Liver (tissue), 9 donors: ENCODE measurements around the gene ADGRL4. TPM values are rescaled to one million over a fixed set of nuclear protein-coding genes. Genes with fewer than 3 reads are reported as not detected.

Experiments
- DNase-seq: peaks from one replicate; pipeline ENCODE4 v3.0.0-alpha.2; 2017; ENCODE audit warnings: low spot score
- H3K27ac ChIP-seq, 2 donors: one replicate each; pipeline ENCODE4 v1.7.0; 2013; ENCODE audit warnings: inconsistent platforms in 2 of 2, low read length in 2 of 2, control low read depth in 1 of 2, low read depth in 1 of 2, mild to moderate bottlenecking in 1 of 2
- H3K27me3 ChIP-seq, 4 donors: one replicate each; pipeline versions ENCODE4 v1.6.1 to v1.7.0; 2013; ENCODE audit warnings: low read length in 3 of 4, inconsistent platforms in 1 of 4, mild to moderate bottlenecking in 1 of 4, moderate library complexity in 1 of 4; ENCODE audit not compliant: control insufficient read depth in 4 of 4, insufficient read depth in 4 of 4
- H3K36me3 ChIP-seq, 4 donors: one replicate each; pipeline versions ENCODE4 v1.6.1 to v1.7.0; 2013; ENCODE audit warnings: low read length in 3 of 4, mild to moderate bottlenecking in 3 of 4, low read depth in 1 of 4, moderate library complexity in 1 of 4; ENCODE audit not compliant: control insufficient read depth in 4 of 4, insufficient read depth in 3 of 4
- H3K4me1 ChIP-seq, 4 donors: one replicate each; pipeline versions ENCODE4 v1.6.1 to v1.7.0; 2013; ENCODE audit warnings: low read length in 3 of 4, mild to moderate bottlenecking in 3 of 4, moderate library complexity in 1 of 4; ENCODE audit not compliant: control insufficient read depth in 4 of 4, insufficient read depth in 4 of 4
- H3K4me3 ChIP-seq, 3 donors: one replicate each; pipeline versions ENCODE4 v1.6.1 to v1.7.0; 2013; ENCODE audit warnings: low read length in 3 of 3, control low read depth in 1 of 3, low read depth in 1 of 3, mild to moderate bottlenecking in 1 of 3
- H3K9ac ChIP-seq, 2 donors: one replicate each; pipeline ENCODE4 v1.7.0; 2013; ENCODE audit warnings: low read length in 2 of 2, mild to moderate bottlenecking in 2 of 2, moderate library complexity in 2 of 2, control low read depth in 1 of 2, low read depth in 1 of 2
- H3K9me3 ChIP-seq, 4 donors: one replicate each; pipeline versions ENCODE4 v1.6.1 to v1.7.0; 2013; ENCODE audit warnings: low read length in 3 of 4; ENCODE audit not compliant: control insufficient read depth in 4 of 4
- ATF3 ChIP-seq: IDR thresholded peaks from 2 replicates; pipeline ENCODE4 v1.6.1; 2016; ENCODE audit warnings: antibody characterized with exemption
- CTCF ChIP-seq: fragments of 150-350 bp; IDR thresholded peaks from 2 replicates; pipeline ENCODE4 v1.5.1; 2017; ENCODE audit warnings: improper control_type of control experiment, low read depth, low read length; ENCODE audit not compliant: missing input control
- EGR1 ChIP-seq, 2 donors: IDR thresholded peaks; 2 replicates each; pipeline ENCODE4 v1.6.1; 2016 to 2018; ENCODE audit warnings: antibody characterized with exemption in 2 of 2, low read depth in 2 of 2
- FOXA1 ChIP-seq: IDR thresholded peaks from 2 replicates; pipeline ENCODE4 v1.6.1; 2016; ENCODE audit warnings: antibody characterized with exemption
- FOXA2 ChIP-seq: IDR thresholded peaks from 2 replicates; pipeline ENCODE4 v1.6.1; 2016; ENCODE audit warnings: antibody characterized with exemption
- GABPA ChIP-seq, 2 donors: IDR thresholded peaks in 1 of 2; conservative IDR thresholded peaks in 1 of 2; 2 replicates each; pipeline ENCODE4 v1.6.1; 2016; ENCODE audit warnings: antibody characterized with exemption in 2 of 2, mild to moderate bottlenecking in 1 of 2, moderate library complexity in 1 of 2
- HNF4A ChIP-seq, 2 donors: conservative IDR thresholded peaks; 2 replicates each; pipeline ENCODE4 v1.6.1; 2016; ENCODE audit warnings: antibody characterized with exemption in 2 of 2, mild to moderate bottlenecking in 2 of 2
- HNF4G ChIP-seq: IDR thresholded peaks from 2 replicates; pipeline ENCODE4 v1.6.1; 2016; ENCODE audit warnings: antibody characterized with exemption
- JUND ChIP-seq, 2 donors: IDR thresholded peaks; 2 replicates each; pipeline ENCODE4 v1.6.1; 2016; ENCODE audit warnings: antibody characterized with exemption in 2 of 2
- MAX ChIP-seq: IDR thresholded peaks from 2 replicates; pipeline ENCODE4 v1.6.1; 2016; ENCODE audit warnings: antibody characterized with exemption
- NR2F2 ChIP-seq: IDR thresholded peaks from 2 replicates; pipeline ENCODE4 v1.6.1; 2016; ENCODE audit warnings: antibody characterized with exemption
- REST ChIP-seq: IDR thresholded peaks from 2 replicates; pipeline ENCODE4 v1.6.1; 2016; ENCODE audit warnings: antibody characterized with exemption, mild to moderate bottlenecking
- RXRA ChIP-seq, 2 donors: IDR thresholded peaks; 2 replicates each; pipeline ENCODE4 v1.6.1; 2017 to 2018; ENCODE audit warnings: antibody characterized with exemption in 2 of 2, mild to moderate bottlenecking in 1 of 2
- TAF1 ChIP-seq: conservative IDR thresholded peaks from 2 replicates; pipeline ENCODE4 v1.6.1; 2016; ENCODE audit warnings: antibody characterized with exemption, mild to moderate bottlenecking
- YY1 ChIP-seq: IDR thresholded peaks from 2 replicates; pipeline ENCODE4 v1.6.1; 2016; ENCODE audit warnings: antibody characterized with exemption, mild to moderate bottlenecking
- WGBS: extraction: QIAGEN DNeasy Blood & Tissue Kit; methylation state at CpG from one replicate; pipeline ENCODE4 v1.1.7; 2013; 5-methylcytosine and 5-hydroxymethylcytosine counted together
- polyA plus RNA-seq, 2 donors: library from polyadenylated mRNA; stranded (reverse) in 1 of 2; unstranded in 1 of 2; fragments of 200-250 nt in 1 of 2; fragments of >200 nt in 1 of 2; fragmentation: Nextera tagmentation in 1 of 2; extraction: Ambion mirVana in 1 of 2; gene quantifications; one replicate each; pipeline versions ENCODE4 v1.2.1 to v1.2.3, GENCODE V29; 2013 to 2015
- total RNA-seq, 2 donors: library from RNA; depleted of rRNA; stranded (reverse); fragments of >200 nt; gene quantifications; one replicate each; pipeline ENCODE4 v1.2.3, GENCODE V29; 2014
- donor health status: healthy.
- donor health status: healthy.
- donor health status: healthy.
- donor health status: healthy.
- donor health status: healthy.

ADGRL4 gene
- total and polyA plus RNA-seq, 4 donors, result 2.1 to 9.2 (median 5.6) TPM

GRCh38 chr1:78840453-78841271 lies 165.9 kb downstream of the ADGRL4 start:
- WGBS, result 56% methylated on average over 8 of the region's 8 CpGs
- no peaks in the 10 kb centered on the region for H3K27me3 ChIP-seq
- H3K9ac ChIP-seq, result no peak overlapping the region
- peaks cover 0 to 3% (median 0%) of the 10 kb centered on the region in 4 donors for H3K4me1 ChIP-seq
- DNase-seq, result no peak
- H3K4me3 ChIP-seq, result no peak overlapping the region
- no peaks in the 10 kb centered on the region for H3K36me3 ChIP-seq
- no peak overlapping the region for H3K27ac ChIP-seq
- no peaks in the 10 kb centered on the region for H3K9me3 ChIP-seq
- TF ChIP-seq REST (no peak), ATF3 (no peak), HNF4G (no peak), TAF1 (no peak), MAX (no peak), HNF4A (conservative IDR thresholded peaks at IDR 0.05) (no peak), RXRA (IDR thresholded peaks at IDR 0.05) (no peak), EGR1 (IDR thresholded peaks at IDR 0.05; ENCODE audit: low read depth in 2 of 2) (no peak), FOXA2 (no peak), CTCF (no peak), GABPA (IDR thresholded peaks at IDR 0.05 in 1 of 2, conservative IDR thresholded peaks at IDR 0.05 in 1 of 2) (no peak), YY1 (no peak), FOXA1 (no peak), JUND (IDR thresholded peaks at IDR 0.05) (no peak), NR2F2 (no peak)
